Measurements from ENCODE around the gene ATG14.
"Not testable (repeated sequence)": the region's sequence is repeated elsewhere in the genome, so short reads cannot be mapped to it uniquely, and the experiment has no call there.

ATG14 gene

DNA sequence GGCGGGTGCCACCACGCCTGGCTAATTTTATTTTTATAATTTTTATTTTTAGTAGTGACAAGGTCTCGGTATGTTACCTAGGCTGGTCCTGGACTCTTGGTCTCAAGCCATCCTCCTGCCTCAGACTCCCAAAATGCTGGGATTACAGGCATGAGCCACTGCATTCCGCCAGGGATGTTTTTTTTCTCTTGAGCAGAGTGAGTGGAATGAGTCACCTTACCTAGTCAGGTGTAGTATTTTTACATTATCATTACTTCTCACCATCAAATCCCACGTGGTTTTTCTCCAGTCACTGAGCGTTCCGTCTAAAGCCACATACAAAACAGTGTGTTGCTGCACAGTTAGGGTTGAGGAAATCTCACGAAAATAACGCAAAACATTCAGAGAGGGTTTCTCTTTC lies 29.7 kb upstream of the ATG14 start:
- H3K9me3 Mint-ChIP-seq: no peaks in the 10 kb centered on the region
- H3K27me3 Mint-ChIP-seq: peaks cover 18% of the 10 kb centered on the region
- no peaks in the 10 kb centered on the region for H3K36me3 Mint-ChIP-seq
- ATAC-seq: no peak
- H3K4me3 Mint-ChIP-seq: no peak overlapping the region
- H3K4me1 Mint-ChIP-seq: no peaks in the 10 kb centered on the region
- no peak overlapping the region for H3K27ac Mint-ChIP-seq

DNA sequence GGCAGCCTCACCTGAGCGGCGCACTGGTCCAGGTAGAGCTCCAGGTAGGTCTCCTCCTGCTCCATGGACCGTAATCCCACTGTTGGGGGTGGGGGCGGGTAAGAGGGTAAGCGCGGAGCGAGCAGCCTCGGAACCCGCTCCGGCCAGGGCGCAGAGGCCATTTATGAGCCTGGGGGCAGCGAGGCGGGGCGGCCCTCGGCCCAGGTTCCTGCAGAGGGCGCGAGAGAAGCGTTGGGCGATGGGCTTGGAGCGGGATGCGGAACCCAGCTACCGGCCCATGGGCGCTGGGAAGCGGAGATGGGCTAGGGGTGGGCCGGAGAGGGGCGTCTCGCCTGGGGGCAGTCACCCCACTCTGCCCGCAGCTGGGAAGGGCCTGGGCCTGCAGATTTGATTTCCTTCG lies 28.8 kb upstream of the ATG14 start, which contains the start of gene TBPL2:
TSS of gene TBPL2 (minus strand) at position 232 of the 400 bp plus-strand sequence. CDS start at position 65, 167 bp downstream.
- ATAC-seq: no peak
- Mint-ChIP-seq H3K9me3 (no peaks in the 10 kb centered on the region), H3K27ac (no peak within 1 kb of the TSS), H3K36me3 (no peaks in the 10 kb centered on the region), H3K4me1 (no peaks in the 10 kb centered on the region), H3K27me3 (peaks cover 23% of the 10 kb centered on the region), H3K4me3 (no peak within 1 kb of the TSS)

GRCh38 chr14:55438066-55438683 lies 26.5 kb upstream of the ATG14 start:
- Mint-ChIP-seq H3K27ac (no peak overlapping the region), H3K4me3 (no peak overlapping the region), H3K9me3 (no peaks in the 10 kb centered on the region), H3K36me3 (no peaks in the 10 kb centered on the region), H3K27me3 (peaks cover 23% of the 10 kb centered on the region), H3K4me1 (peaks cover 12% of the 10 kb centered on the region)
- ATAC-seq: peak; percentile 48

DNA sequence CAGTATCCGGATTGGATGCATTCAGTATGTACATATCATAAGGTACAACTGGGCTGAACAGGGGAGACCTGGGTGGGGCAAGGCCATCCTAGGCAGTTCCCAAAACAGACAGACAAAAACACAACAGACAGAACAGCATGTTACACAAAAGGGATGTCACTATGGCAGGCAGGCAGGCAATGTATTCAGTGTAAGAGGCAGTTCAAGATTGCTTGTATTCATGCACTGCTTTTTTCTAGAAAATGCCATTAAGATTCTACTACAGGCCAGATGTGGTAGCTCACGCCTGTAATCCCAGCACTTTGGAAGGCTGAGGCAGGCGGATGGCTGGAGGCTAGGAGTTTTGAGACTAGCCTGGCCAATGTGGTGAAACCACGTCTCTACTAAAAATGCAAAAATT lies 25.3 kb upstream of the ATG14 start:
- H3K36me3 Mint-ChIP-seq: no peaks in the 10 kb centered on the region
- no peaks in the 10 kb centered on the region for H3K9me3 Mint-ChIP-seq
- no peak overlapping the region for H3K4me3 Mint-ChIP-seq
- peaks cover 23% of the 10 kb centered on the region for H3K27me3 Mint-ChIP-seq
- no peak overlapping the region for H3K27ac Mint-ChIP-seq
- H3K4me1 Mint-ChIP-seq: peaks cover 12% of the 10 kb centered on the region
- no peak for ATAC-seq

- Mint-ChIP-seq H3K27ac (no peak overlapping the region), H3K27me3 (peaks cover 23% of the 10 kb centered on the region), H3K4me3 (no peak overlapping the region), H3K9me3 (no peaks in the 10 kb centered on the region), H3K4me1 (peaks cover 12% of the 10 kb centered on the region), H3K36me3 (no peaks in the 10 kb centered on the region)
- no peak for ATAC-seq
These were observed 24.9 kb upstream of the ATG14 start for GRCh38 chr14:55436519-55436918.

- Mint-ChIP-seq H3K9me3 (no peaks in the 10 kb centered on the region), H3K4me1 (peaks cover 12% of the 10 kb centered on the region), H3K36me3 (no peaks in the 10 kb centered on the region), H3K4me3 (no peak overlapping the region), H3K27me3 (peaks cover 23% of the 10 kb centered on the region), H3K27ac (no peak overlapping the region)
- no peak for ATAC-seq
These were observed 23.2 kb upstream of the ATG14 start for GRCh38 chr14:55434805-55435174.

DNA sequence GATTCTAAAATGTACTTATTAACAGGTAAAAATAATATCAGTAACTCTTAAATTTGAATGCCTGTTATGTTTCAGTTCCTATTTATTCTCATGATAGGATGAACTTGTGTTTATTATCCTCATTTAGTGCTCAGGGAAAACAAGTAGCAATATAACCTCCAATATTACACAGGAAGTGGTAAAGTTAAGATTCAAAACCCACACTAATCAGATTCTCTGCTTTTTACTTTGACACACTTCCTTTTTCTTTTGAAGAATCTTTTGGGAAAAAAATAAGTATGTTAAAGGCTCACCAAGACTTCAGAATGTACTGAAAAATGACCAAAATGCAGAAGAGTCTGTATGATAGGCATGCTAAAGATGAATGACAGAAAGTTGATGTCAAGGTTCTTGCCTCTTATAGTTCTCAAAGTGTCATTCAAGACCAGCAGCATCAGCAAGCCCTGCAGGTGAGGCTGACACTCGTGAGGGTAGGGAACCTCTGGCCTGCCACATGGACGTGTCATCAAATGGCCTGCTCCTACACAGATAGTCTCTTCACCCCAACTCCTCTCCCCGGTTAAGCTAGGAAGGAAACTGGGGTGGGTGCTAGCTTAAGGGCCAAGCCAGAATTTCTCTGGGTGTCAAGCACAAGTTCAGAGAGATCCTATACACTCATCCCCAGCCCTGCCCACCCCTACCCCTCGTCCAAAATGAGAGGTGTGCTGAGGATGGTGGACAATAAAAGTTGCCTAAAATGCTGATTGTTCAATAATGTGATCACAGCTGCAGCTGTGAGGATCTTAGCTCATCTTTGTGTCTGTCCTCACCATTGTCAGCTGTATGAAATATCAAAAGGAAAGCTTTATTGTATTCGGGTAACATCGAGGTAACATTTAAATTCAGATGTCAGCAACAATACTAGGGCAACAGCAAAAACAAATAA lies 22.5 kb upstream of the ATG14 start:
- ATAC-seq: peak; percentile 35
- Mint-ChIP-seq H3K27ac (no peak overlapping the region), H3K27me3 (peaks cover 23% of the 10 kb centered on the region), H3K9me3 (no peaks in the 10 kb centered on the region), H3K36me3 (no peaks in the 10 kb centered on the region), H3K4me1 (peaks cover 12% of the 10 kb centered on the region), H3K4me3 (no peak overlapping the region)

GRCh38 chr14:55432628-55433027 lies 21.0 kb upstream of the ATG14 start:
- H3K4me1 Mint-ChIP-seq: peaks cover 12% of the 10 kb centered on the region
- H3K27ac Mint-ChIP-seq: no peak overlapping the region
- H3K9me3 Mint-ChIP-seq: no peaks in the 10 kb centered on the region
- H3K27me3 Mint-ChIP-seq: peaks cover 14% of the 10 kb centered on the region
- H3K36me3 Mint-ChIP-seq: no peaks in the 10 kb centered on the region
- no peak for ATAC-seq
- no peak overlapping the region for H3K4me3 Mint-ChIP-seq

DNA sequence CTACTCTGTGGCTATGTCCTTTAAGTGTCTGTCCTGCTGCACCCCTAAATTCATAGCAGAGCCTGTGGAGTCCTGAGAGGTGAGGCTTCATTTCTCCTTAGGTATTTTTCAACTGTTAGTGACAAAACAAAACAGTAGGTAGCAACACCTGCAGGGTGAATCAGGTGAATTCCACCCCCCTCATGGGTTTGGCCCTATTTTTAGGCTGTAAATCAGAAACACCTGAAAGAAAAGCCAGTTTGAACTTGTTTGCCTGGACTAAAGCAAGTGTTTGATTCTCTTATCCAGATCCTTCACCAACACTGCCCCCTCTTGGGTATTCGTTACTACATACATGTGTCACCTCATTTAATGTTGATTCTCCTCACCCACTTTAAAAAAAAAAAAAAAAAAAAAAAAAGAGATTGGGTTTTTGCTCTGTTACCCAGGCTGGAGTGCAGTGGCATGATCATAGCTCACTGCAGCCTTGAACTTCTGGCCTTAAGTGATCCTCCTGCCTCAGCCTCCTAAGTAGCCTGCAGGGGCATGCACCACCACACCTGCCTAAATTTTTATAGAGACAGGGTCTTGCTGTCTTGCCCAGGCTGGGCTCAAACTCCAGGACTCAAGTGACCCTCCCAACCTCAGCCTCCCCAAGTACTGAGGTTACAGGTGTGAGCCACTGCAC lies 18.5 kb upstream of the ATG14 start:
- H3K27me3 Mint-ChIP-seq: peaks cover 11% of the 10 kb centered on the region
- peak; percentile 67 for ATAC-seq
- H3K4me3 Mint-ChIP-seq: no peak overlapping the region
- H3K27ac Mint-ChIP-seq: no peak overlapping the region
- no peaks in the 10 kb centered on the region for H3K9me3 Mint-ChIP-seq
- H3K36me3 Mint-ChIP-seq: no peaks in the 10 kb centered on the region
- H3K4me1 Mint-ChIP-seq: peaks cover 12% of the 10 kb centered on the region

GRCh38 chr14:55427439-55427838 lies 15.8 kb upstream of the ATG14 start:
- no peak for ATAC-seq
- H3K4me3 Mint-ChIP-seq: no peak overlapping the region

GRCh38 chr14:55426891-55427290 lies 15.3 kb upstream of the ATG14 start:
- Mint-ChIP-seq H3K36me3 (no peaks in the 10 kb centered on the region), H3K9me3 (no peaks in the 10 kb centered on the region), H3K4me3 (no peak overlapping the region), H3K27me3 (peaks cover 16% of the 10 kb centered on the region), H3K4me1 (no peaks in the 10 kb centered on the region), H3K27ac (no peak overlapping the region)
- ATAC-seq: no peak

More at GRCh38 chr14:55427439-55427838, 15.8 kb upstream of the ATG14 start:
- no peaks in the 10 kb centered on the region for H3K36me3 Mint-ChIP-seq
- H3K9me3 Mint-ChIP-seq: no peaks in the 10 kb centered on the region
- peaks cover 11% of the 10 kb centered on the region for H3K27me3 Mint-ChIP-seq
- H3K4me1 Mint-ChIP-seq: no peaks in the 10 kb centered on the region
- no peak overlapping the region for H3K27ac Mint-ChIP-seq

DNA sequence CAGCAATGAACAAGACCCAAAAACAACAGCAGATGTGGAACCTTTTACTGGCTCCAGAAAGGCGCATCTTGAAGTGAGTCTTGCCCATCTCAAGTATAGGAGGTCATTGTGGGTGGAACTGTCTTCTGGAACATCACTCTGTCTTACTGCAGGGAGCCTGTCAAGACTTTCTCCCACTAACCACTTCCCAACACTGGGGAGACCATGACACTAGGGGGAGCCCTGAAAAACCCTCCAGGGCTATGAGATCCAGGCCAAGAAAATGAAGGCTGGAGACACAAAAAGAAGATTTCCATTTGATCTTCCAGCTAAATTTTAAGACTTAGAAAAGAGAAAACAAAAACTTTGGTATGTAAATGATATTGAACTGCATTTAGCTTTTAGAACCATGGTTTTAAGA lies 13.5 kb upstream of the ATG14 start:
- Mint-ChIP-seq H3K9me3 (no peaks in the 10 kb centered on the region), H3K27me3 (peaks cover 21% of the 10 kb centered on the region), H3K4me1 (no peaks in the 10 kb centered on the region), H3K27ac (no peak overlapping the region), H3K36me3 (no peaks in the 10 kb centered on the region), H3K4me3 (no peak overlapping the region)
- no peak for ATAC-seq

DNA sequence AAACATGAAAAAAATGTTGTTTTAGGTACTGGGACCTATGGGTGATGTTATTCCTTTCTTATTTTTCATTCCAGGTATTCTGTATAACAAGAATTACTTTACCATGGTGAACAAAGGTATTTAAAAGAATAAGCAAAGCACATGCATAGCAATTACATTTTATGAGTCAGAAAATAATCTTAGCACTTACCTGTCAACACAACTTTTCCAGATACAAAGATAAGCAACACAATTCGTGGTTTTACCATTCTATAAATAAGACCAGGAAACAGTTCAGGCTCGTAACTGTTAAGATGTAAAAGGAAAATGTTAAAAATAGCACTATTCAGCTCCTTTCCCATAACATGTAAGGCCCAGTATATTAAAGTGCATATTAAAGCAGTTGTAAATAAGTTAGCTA lies 12.3 kb upstream of the ATG14 start:
- Mint-ChIP-seq H3K4me1 (no peaks in the 10 kb centered on the region), H3K9me3 (no peaks in the 10 kb centered on the region), H3K4me3 (no peak overlapping the region), H3K27ac (no peak overlapping the region), H3K36me3 (no peaks in the 10 kb centered on the region), H3K27me3 (peaks cover 21% of the 10 kb centered on the region)
- ATAC-seq: no peak

- not testable (repeated sequence) for H3K4me3 Mint-ChIP-seq, H3K27ac Mint-ChIP-seq
These were observed 10.7 kb upstream of the ATG14 start for GRCh38 chr14:55422338-55422737.

GRCh38 chr14:55419663-55420062 lies 8.0 kb upstream of the ATG14 start:
- Mint-ChIP-seq H3K27me3 (peaks cover 9% of the 10 kb centered on the region), H3K36me3 (no peaks in the 10 kb centered on the region), H3K27ac (no peak overlapping the region), H3K4me3 (no peak overlapping the region), H3K9me3 (no peaks in the 10 kb centered on the region), H3K4me1 (no peaks in the 10 kb centered on the region)
- ATAC-seq: no peak

More at GRCh38 chr14:55422338-55422737, 10.7 kb upstream of the ATG14 start:
- ATAC-seq, H3K36me3 Mint-ChIP-seq, H3K9me3 Mint-ChIP-seq, H3K4me1 Mint-ChIP-seq: not testable (repeated sequence)
- H3K27me3 Mint-ChIP-seq: peaks cover 21% of the 10 kb centered on the region

Data from stimulated activated memory B cell treated with anti-CD40 and anti-IgM and Interleukin-4, amounts not matched to agents 10 μg/mL and 1 μg/mL and 100 μg/mL, for 72 hours (primary cell).